ENCODE measurements around the gene TMPRSS3.

- TF ChIP-seq CTCF (conservative IDR thresholded peaks at IDR 0.05) (no peak), ZFX (IDR thresholded peaks at IDR 0.05) (no peak)
Measured at GRCh38 chr21:42413500-42413899, 17.6 kb upstream of the TMPRSS3 start.
